H1 (cell line): ENCODE data around the gene IL17RD. TPM values are rescaled to one million over a fixed set of nuclear protein-coding genes. Genes with fewer than 3 reads are reported as not detected.
A peak's percentile ranks its signal among the peaks of the same experiment; 100 is the strongest.

Source experiments
- CHD2 ChIP-seq: IDR thresholded peaks from 2 replicates; pipeline ENCODE4 v1.6.1; 2012; ENCODE audit warnings: low read length, improper control_type of control experiment
- CHD7 ChIP-seq: fragments of 300-600 bp; sonication (generic); IDR thresholded peaks from 2 replicates; pipeline ENCODE4 v1.7.1; 2012; ENCODE audit warnings: low read length, moderate library complexity, mild to moderate bottlenecking, inconsistent platforms; ENCODE audit not compliant: insufficient replicate concordance
- CTBP2 ChIP-seq: IDR thresholded peaks from 2 replicates; pipeline ENCODE4 v1.7.0; 2011; ENCODE audit warnings: borderline replicate concordance, mild to moderate bottlenecking, moderate library complexity, mixed read lengths, low read length; ENCODE audit not compliant: insufficient read depth, insufficient read length
- EGR1 ChIP-seq: IDR thresholded peaks from 2 replicates; pipeline ENCODE4 v1.6.1; 2011; ENCODE audit warnings: low read depth, low read length, borderline replicate concordance
- EZH2 ChIP-seq: fragments of 200-600 bp; sonication (generic); IDR thresholded peaks from 2 replicates; pipeline ENCODE4 v1.7.1; 2012; ENCODE audit warnings: low read depth, mild to moderate bottlenecking, moderate library complexity, low read length, inconsistent platforms; ENCODE audit not compliant: severe bottlenecking
- NRF1 ChIP-seq: IDR thresholded peaks from 2 replicates; pipeline ENCODE4 v1.6.1; 2011; ENCODE audit warnings: mild to moderate bottlenecking, low read depth, low read length, improper control_type of control experiment
- POU5F1 ChIP-seq: IDR thresholded peaks from 2 replicates; pipeline ENCODE4 v1.6.1; 2011; ENCODE audit warnings: low read depth, mild to moderate bottlenecking, low read length, moderate library complexity
- SIN3A ChIP-seq, 2 experiments: IDR thresholded peaks in 1 of 2; conservative IDR thresholded peaks in 1 of 2; 2 replicates each; pipeline ENCODE4 v1.6.1; 2011 to 2012; ENCODE audit warnings: low read length in 2 of 2, improper control_type of control experiment in 1 of 2, low read depth in 1 of 2, mild to moderate bottlenecking in 1 of 2
- TCF12 ChIP-seq: IDR thresholded peaks from 2 replicates; pipeline ENCODE4 v1.6.1; 2011; ENCODE audit warnings: low read depth, mild to moderate bottlenecking, low read length
- TEAD4 ChIP-seq: IDR thresholded peaks from 2 replicates; pipeline ENCODE4 v1.6.1; 2012; ENCODE audit warnings: low read depth, low read length, inconsistent platforms, mixed read lengths
- polyA plus RNA-seq, 7 experiments: library from polyadenylated mRNA; depleted of rRNA in 3 of 7; stranded (reverse) in 5 of 7; unstranded in 2 of 7; fragments of >200 nt in 5 of 7; fragments of 200-250 nt in 2 of 7; gene quantifications; 1 replicate in 5 of 7; 2 replicates in 1 of 7; 4 replicates in 1 of 7; pipeline versions ENCODE4 v1.2.1 to v1.2.3, GENCODE V29; 2011 to 2013; ENCODE audit warnings: missing spikeins in 2 of 7, mixed read lengths in 2 of 7
- total RNA-seq: library from RNA; stranded (reverse); fragmentation: NEBNext Ultra II Directional; extraction: Animal tissue kit (Norgen Biotek cat#: 25700); gene quantifications from 2 replicates; pipeline ENCODE4 v1.2.1, GENCODE V29; 2021

Gene IL17RD
- total and polyA plus RNA-seq, 2 of the 8 experiments (the other 6 are each of a cell fraction or from before 2014, with no cell fraction given), result 10.9 to 48.9 TPM

GRCh38 chr3:57100046-57100695 lies 65.0 kb downstream of the IL17RD start (continued):
- no peak for TF ChIP-seq CHD7
- TF ChIP-seq NRF1, result no peak
- no peak for TF ChIP-seq EZH2
- TF ChIP-seq POU5F1, result no peak
- TF ChIP-seq TEAD4, result 0 out of 2 replicates have a peak, but pooled peaks have one; percentile 28
- 0 out of 4 replicates have a peak, but pooled peaks of 1 of the 2 experiments have one; percentile 38 for TF ChIP-seq SIN3A (conservative IDR thresholded peaks at IDR 0.05 in 1 of 2, IDR thresholded peaks at IDR 0.05 in 1 of 2; ENCODE audit: low read depth in 1 of 2, low read length in 2 of 2)
- no peak for TF ChIP-seq CTBP2
- TF ChIP-seq TCF12, result no peak
- no peak for TF ChIP-seq CHD2
- TF ChIP-seq EGR1, result no peak
